ENCODE data around the gene NKG7.

The NKG7 gene

DNA sequence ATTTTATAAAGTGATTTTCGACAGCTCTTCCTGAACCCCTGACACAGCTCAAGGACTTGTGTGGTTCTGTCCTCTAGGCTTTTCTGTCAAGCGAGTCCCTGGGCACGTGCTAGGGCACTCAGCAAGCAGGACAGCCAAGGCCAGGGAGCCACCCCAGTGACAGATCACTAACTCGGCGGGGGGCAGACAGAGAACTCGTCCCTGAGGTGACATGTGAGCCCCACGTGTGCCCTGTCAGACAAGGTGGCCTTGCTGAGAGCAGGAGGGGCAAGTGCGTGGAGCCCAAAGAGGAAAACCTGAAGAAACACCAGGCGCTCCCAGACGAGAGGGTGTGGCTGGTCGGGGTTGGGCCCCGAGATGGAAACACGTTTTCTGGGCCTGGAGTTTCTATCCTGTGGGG is 11.2 kb downstream of the NKG7 start:
- no peak for DNase-seq (ENCODE audit: low spot score)

DNA sequence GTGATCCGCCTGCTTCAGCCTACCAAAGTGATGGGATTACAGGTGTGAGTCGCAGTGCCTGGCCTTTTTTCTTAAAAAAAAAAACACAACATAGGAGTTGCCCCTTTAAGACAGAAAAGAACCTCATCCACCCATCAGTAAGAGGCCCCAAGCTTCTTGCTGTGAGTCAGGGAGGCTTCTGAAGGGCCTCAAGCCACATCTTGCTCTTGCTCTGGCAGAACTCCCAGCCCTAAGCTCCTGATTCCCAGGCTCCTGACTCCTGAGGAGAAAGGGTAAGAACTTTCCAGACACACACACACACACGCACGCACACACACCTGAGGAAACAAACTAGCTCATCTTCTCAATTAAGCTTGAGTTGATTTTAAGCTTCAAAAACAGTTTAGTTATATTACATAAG is 13.2 kb downstream of the NKG7 start:
- DNase-seq (ENCODE audit: low spot score) = no peak

DNA sequence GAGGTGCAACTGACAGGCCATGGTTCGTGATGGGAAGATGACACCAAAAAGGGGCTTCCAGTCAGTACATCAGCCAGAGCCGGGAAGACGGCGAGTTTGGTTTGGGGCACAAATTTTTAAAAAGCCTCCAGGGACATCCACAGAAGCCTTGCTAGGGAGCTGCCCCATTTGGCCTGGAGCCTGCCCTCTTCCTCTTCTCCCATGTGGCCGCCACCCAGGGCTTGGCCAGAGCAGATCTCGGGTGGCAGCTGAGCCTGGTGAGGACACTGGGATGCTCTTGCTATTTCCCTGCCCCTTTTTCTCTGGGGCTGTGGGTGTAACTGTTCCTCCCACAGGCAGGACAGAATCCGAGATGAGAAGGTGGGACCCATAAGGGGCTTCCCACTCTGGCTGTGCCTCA is 14.5 kb downstream of the NKG7 start:
- DNase-seq (ENCODE audit: low spot score) = no peak

DNA sequence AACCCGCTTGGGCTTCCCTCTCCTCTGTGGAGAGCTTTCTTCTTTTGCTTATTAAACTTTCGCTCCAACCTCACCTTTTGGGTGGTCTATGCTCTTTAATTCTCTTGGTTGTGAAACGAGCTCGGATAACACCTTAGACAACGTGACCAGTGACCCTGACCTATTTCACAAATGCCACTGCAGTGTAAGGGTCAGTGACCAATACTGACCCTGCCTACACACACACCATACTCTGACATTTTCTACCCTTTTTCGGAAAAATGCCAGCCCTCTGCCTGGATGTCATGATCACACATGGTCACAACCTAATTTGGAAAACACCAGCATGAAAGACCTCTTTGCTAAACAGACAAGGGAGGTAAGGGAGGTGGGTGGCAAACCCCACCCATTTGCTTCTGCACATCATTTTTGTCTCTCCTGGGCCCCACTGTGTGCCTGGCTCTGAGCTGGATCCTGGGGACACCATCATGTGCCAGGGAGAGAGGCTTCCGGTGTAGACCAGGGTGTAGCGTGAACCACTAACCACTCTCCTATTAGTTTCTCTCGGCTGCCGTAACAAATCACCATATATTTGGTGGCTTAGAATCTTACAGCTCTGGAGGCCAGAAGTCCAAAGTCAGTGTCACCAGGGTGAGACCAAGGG is 16.2 kb downstream of the NKG7 start:
- no peak for DNase-seq (ENCODE audit: low spot score)

DNA sequence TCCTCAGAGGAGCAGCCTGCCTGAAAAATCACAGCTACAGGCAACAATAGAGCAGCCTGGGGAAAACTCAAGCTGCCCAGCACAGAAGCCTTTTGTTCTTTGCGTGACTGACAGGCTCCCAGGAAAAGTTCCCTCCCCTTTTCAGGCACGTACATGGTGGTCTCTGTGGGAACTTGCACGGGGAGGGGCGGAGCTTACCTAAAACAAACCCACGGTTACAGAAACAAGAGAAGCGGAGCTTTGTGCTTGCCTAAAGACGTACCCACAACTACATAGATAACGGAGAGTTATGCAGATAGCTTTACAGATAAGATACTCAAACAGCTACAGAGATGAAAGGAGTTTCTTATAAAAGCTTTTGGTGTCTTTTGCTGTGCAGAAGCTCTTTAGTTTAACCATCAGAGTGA is 17.7 kb downstream of the NKG7 start:
- peak; percentile 73 for DNase-seq (ENCODE audit: low spot score)

DNA sequence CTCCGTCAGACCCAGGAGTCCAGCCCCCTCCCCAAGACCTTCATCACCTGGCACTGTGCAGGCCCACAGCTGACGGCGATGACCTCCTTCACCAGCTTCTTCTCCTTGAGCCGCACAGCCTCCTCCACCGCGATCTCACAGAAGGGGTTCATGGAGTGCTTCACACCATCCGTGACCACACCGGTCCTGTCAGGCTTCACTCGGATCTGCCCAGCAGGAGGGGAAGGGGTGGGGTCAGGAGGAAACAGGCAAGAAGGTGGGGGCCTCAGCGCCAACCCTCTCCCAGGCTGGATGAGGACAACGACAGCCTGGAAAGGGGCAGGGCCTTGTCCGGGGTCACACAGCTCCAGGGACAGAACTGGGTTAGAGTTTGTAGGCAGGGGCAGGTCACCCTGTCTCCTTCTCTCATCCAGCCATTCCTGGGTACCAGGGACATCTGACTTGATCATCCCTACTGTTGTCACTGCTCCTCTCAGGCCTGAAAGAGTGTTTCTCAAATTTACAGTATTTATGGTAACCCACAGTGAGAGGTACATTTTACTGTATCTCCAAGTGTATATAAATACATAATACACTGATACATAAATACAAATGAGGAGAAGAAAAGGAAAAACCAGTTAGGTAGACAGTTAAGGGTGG is 18.2 kb downstream of the NKG7 start:
- no peak for DNase-seq (ENCODE audit: low spot score)

DNA sequence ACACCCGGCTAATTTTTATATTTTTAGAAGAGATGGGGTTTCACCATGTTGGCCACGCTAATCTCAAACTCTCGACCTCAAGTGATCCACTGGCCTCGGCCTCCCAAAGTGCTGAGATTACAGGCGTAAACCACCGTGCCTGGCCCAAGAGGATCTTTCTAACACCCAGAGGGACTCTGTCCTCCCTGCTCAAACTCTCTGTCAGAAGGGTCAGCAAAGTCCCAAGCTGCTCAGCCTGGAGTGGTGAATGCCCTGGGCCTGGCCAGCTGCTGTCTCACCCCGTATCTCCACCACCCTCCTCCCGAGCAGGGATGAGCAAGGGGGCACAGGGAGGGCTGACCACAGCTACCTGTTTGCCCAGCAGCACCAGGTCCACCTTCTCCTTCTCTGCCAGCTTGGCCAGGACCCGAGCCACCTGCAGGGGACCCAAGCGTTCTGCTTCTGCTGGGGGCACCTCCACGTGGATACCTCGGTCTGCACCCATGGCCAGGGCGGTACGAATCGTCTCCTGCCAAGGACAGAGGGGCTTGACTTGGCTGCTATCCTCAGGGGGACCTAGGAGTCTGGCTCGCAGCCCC is 19.6 kb downstream of the NKG7 start:
- no peak for DNase-seq (ENCODE audit: low spot score)

DNA sequence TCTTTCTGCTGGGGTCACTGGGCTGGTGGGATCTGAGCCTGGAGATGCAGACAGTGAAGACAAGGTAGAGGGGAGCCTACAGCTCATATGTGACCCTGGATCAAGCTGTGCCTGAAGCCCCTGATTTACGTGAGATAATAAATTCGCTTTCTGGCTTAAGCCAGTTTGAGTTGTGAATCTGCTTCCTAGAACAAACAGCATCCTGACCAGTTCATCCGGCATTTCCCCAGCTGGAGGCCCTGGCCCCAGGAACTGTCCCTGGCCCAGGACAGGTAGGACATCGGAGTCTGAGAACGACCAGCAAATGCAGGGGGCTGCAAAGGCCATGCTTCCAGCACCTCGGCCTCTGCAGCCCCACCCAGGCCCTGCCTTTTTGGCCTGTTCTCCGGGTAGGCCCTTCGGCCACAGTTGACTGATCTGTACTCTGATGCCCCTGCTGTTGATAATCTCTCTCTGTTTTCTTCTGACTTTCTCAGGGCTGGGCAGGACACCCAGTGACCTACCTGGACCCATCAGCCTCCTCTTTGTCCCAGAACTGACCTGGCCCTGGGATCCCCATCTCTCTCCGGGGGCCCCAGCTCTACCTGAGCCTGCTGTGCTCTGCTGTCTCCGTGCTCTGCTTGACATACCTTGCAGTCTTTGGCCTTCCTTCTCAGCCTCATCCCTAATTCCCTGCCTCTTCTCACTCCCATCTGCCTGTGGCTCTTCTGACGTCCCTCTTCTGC is 21.0 kb downstream of the NKG7 start:
- DNase-seq (ENCODE audit: low spot score) = no peak

- DNase-seq (ENCODE audit: low spot score) = no peak
These were observed 25.1 kb downstream of the NKG7 start for GRCh38 chr19:51347209-51347928.

- DNase-seq (ENCODE audit: low spot score) = no peak
These were observed 25.7 kb downstream of the NKG7 start for GRCh38 chr19:51346742-51347141.

DNA sequence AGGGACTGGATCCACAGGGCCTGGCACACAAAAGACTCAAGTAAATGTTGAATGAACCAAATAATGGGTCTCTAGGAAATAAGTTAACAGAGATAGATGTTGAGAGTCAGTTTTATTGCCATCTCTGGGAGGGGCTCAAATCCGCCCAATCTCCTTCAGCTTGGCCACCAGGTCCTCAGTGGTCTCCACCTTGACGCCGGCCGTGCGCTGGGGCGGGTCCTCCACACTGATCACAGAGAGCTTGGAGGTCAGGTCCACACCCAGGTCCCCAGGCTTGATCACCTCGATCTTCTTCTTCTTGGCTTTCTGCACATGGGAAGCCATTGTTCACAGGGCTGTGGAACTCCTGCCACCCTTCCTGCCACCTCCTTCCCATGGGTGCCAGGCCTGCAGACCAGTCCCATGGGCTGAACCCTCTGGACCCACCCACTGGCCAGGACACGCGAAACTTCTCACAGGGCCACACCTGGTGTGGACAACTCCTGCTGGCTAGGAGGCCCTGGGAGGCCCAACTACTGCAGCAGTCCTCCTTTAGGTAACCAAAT is 27.3 kb downstream of the NKG7 start:
- no peak for DNase-seq (ENCODE audit: low spot score)

DNA sequence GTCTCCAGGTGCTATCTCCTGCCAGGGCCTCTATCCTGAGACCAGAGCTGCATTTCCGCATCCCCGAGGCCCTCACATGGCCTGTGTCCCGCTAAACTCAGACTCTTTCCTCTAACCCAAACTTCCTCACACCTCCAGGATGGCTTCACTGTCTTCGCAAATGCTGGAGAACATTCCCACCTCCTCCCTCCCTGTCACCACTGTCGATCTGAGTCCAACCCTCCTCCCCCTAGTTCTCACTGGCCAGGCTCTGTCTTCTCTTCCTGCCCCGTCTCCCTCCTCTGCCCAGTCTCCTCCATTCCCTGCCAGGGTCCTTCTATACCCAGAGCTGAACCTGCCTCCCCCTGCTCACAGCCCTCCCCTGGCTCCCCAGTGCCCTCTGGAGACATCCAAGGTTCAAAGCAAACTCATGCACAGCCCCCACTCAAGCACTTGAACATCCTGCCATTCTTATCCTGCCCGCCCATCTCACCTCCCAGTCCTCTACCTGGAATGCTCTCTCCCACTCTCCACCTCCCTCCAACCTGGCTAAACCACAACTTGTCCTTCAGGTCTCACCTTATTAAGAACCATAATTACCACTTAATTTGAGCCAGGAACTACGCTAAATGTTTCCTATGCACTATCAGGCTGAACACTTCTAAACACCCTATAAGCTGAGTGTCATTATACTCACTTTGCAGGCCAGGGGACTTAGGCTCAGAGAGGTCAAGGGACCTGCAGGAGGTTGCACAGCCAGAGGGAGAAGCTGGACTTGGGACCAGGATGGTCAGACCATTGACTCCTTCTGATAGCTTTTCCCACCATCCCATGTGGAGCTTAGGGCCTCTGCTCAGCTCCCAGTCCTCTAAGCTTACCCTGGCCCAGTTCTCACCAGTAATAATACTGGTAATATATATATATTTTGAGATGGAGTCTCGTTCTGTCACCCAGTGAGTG is 29.6 kb downstream of the NKG7 start:
- DNase-seq (ENCODE audit: low spot score) = no peak

DNA sequence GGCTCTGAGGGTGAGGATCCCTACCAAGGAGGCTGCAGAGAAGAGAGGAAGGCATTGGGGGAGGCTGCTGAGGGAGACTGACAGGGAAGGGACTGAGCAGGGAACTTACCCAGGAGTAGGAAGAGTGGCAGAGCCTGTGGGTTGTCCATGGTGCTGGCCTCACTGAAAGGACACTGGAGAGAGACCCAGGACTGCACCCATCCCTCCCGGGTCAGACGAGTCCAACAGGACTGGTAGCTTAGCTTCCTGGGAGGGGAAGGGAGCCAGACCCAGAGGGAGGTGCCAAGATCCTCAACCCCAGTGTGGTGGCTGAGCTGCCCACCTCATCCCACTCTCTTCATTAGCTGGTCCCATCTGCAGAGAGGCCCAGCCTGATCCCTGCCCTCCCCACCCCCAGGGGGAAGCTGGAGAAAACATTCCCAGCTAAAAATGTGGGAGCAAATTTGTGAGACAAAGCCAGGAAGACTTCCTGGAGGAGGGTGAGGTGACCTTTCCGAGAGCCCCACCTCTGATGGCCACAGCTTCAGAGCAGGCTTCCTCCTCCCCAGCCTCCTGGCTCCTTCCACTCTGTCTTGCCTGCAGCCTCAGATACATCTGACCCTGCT is 30.4 kb downstream of the NKG7 start, which contains the start of gene VSIG10L:
TSS of gene VSIG10L (minus strand) at position 164 of the 605 bp plus-strand sequence. CDS start at position 149, 15 bp downstream.
- no peak for DNase-seq (ENCODE audit: low spot score)

- no peak for DNase-seq (ENCODE audit: low spot score)
These were observed 31.4 kb downstream of the NKG7 start for GRCh38 chr19:51341066-51341465.

DNA sequence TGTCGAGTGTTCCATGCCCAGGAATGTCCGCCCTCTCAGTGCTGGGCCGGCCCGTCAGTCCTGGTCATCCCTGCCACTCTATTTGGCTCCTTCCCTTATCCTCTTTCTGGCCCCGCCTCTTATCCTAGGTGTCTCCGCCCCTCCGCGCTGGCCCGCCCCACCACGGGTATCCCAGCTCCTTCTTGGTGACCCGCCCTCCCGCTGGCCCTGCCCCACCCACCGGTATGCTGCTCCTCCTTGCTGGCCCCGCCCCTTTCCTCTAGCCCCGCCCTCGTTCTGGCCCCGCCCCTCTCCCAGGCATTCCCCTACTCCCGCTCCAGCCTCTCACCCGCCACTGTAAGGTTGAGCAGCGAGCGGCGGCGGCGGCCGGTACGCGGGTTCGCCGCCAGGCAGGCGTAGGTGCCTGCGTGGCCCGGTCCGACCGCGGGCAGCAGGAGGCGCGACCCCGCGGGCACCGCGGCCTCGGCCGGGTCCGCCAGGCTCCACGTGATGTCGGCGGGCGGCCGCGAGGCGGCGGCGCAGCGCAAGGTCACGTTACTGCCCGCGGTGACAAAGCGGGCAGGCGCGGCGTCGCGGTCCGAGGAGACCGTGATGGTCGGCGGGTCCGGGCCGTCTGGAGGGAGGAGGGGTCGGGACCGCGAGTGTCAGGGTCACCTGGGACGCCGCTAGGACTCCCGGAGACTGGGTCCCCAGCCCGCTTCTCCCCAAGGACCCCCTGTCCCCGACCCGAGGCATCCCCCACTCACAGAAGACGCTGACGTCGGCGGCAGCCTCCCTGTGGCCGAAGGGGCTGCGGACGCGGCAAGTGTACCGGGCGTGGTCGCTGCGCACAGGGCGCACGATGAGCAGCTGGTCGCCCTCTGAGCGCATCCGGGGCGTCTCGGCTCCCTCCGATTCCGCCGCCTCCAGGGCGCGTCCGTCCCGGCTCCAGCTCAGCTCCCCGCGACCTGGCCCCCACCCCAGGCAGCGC is 32.5 kb downstream of the NKG7 start:
- peak; percentile 89 for DNase-seq (ENCODE audit: low spot score)

DNA sequence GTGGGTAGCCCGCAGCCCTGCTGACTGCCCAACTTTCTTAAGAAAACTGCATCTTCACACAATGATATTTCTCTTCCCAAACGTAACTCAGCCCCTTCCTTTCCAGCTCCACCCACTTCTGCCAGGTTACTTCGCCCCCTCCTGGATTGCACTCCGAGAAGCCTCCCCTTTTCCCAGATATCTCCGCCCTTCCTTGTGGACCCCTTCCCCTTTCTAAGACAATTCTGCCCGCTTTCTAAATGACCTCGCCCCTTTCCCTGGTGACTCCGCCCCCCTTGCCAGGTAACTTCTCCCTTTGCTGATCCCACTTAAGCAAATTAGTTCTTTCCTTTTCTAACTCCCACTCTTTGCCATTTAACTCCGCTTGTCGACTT is 33.2 kb downstream of the NKG7 start:
- DNase-seq (ENCODE audit: low spot score) = peak; percentile 14

DNA sequence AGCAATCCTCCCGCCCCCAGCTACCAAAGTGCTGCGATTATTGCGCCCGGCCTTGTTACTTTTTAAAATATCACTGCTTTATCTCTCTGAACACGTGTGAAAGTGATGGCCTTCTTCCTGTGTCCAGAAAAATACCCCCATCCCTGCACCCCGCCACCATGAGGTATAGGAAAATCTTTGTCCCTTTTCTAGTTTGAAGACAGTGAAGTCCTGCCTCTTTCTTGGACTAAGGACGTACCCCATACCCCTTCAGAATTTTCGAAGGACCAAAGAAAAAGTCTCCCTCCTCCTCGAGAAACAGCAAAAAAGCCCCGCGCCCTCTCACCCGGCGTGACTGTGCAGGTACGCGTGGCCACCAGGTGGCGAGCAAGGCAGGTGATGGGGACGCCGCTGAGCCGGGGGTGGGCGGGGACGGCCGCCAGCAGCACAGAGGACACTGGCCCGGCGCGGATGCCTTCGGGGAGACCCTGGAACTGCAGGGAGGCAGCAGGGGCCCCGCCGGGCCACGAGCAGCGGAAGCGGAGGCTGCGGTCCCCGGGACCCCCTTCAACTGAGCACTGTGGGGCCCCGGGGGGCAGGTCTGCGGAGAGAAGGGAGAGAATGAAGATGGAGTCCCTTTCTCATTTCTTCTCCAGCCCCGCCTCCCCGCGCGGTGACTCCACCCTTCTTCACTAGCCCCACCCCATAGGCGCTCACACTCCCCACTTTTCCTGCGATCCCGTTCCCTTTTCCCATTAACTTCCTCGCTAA is 33.7 kb downstream of the NKG7 start:
- DNase-seq (ENCODE audit: low spot score) = peak; percentile 50

DNA sequence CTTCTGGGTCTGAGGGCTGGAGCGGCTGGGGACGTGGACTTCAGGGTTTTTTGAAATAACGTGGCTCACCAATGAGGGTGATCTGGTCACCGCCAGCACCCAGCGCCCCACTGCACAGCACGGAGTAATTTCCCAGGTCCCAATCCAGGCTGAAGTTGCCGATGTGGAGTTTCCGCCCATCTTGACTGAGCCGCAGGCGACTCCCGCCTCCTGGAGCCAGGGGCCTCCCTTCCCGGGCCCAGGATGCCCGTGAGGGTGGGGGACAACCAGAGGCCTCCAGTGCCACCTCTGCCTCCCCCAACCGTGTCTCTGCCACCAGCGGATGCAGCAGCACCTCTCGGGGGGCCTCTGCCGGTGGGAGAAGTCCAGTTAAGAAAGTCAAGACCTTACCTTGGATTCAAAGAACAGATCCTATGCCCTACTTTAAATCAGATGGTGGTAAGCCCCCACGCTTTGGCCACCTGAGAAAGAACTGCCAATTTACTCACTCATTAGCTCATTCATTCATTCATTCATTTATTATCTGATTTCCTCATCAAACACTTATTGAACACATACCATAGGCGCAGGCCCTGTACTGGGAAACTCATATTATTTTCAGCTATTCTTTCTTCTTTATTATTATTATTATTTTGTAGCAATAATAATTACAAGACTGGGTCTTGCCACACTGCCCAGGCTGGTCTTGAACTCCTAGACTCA is 34.4 kb downstream of the NKG7 start:
- DNase-seq (ENCODE audit: low spot score) = no peak

All from putamen (tissue), 1 donor.